HEK293 (cell line): ENCODE data around the gene KIF4A.

ENCODE experiments used
- BCL11A ChIP-seq: fragments of 450-650 bp; formaldehyde crosslinking; IDR thresholded peaks from 2 replicates; pipeline ENCODE4 v1.5.1; 2016; ENCODE audit warnings: low read depth, missing biosample characterization, missing genetic modification characterization
- HOXA7 ChIP-seq: sonication (generic); formaldehyde crosslinking; IDR thresholded peaks from 2 replicates; pipeline ENCODE4 v1.8.1; 2022; ENCODE audit warnings: missing genetic modification reagents, borderline replicate concordance
- HOXD13 ChIP-seq: sonication (generic); formaldehyde crosslinking; IDR thresholded peaks from 2 replicates; pipeline ENCODE4 v1.8.0; 2022; ENCODE audit warnings: missing genetic modification reagents, borderline replicate concordance
- OVOL3 ChIP-seq: fragments of 450-650 bp; formaldehyde crosslinking; IDR thresholded peaks from 2 replicates; pipeline ENCODE4 v1.5.1; 2016; ENCODE audit warnings: missing biosample characterization, missing genetic modification characterization
- SETDB1 ChIP-seq: IDR thresholded peaks from one replicate; pipeline ENCODE4 v1.6.1; 2017; ENCODE audit warnings: mild to moderate bottlenecking, low read length, moderate library complexity, mixed read lengths; ENCODE audit not compliant: insufficient read length
- SP3 ChIP-seq: fragments of 450-650 bp; formaldehyde crosslinking; IDR thresholded peaks from 2 replicates; pipeline ENCODE4 v1.5.1; 2016; ENCODE audit warnings: missing biosample characterization, missing genetic modification characterization
- TRIM28 ChIP-seq: IDR thresholded peaks from 2 replicates; pipeline ENCODE4 v1.6.1; 2011; ENCODE audit warnings: low read length, control low read depth, borderline replicate concordance
- YY1 ChIP-seq: fragments of 450-650 bp; formaldehyde crosslinking; IDR thresholded peaks from 2 replicates; pipeline ENCODE4 v1.5.1; 2018; ENCODE audit warnings: missing biosample characterization, missing genetic modification characterization
- ZBTB8A ChIP-seq: fragments of 450-650 bp; formaldehyde crosslinking; IDR thresholded peaks from 2 replicates; pipeline ENCODE4 v1.5.1; 2016; ENCODE audit warnings: missing biosample characterization, missing genetic modification characterization
- ZFHX2 ChIP-seq: fragments of 450-650 bp; formaldehyde crosslinking; conservative IDR thresholded peaks from 2 replicates; pipeline ENCODE4 v1.5.1; 2016; ENCODE audit warnings: missing biosample characterization, missing genetic modification characterization
- ZFP37 ChIP-seq: fragments of 450-650 bp; formaldehyde crosslinking; IDR thresholded peaks from 2 replicates; pipeline ENCODE4 v1.5.1; 2016; ENCODE audit warnings: missing biosample characterization, missing genetic modification characterization
- ZNF121 ChIP-seq: fragments of 450-650 bp; formaldehyde crosslinking; IDR thresholded peaks from 2 replicates; pipeline ENCODE4 v1.5.1; 2016; ENCODE audit warnings: missing biosample characterization, missing genetic modification characterization
- ZNF175 ChIP-seq: fragments of 450-650 bp; formaldehyde crosslinking; IDR thresholded peaks from 2 replicates; pipeline ENCODE4 v1.5.1; 2016; ENCODE audit warnings: missing biosample characterization, missing genetic modification characterization
- ZNF19 ChIP-seq: fragments of 450-650 bp; formaldehyde crosslinking; IDR thresholded peaks from 2 replicates; pipeline ENCODE4; 2016; ENCODE audit warnings: missing biosample characterization, missing genetic modification characterization, low read depth
- ZNF2 ChIP-seq: fragments of 450-650 bp; formaldehyde crosslinking; IDR thresholded peaks from 2 replicates; pipeline ENCODE4 v1.5.1; 2016; ENCODE audit warnings: missing biosample characterization, missing genetic modification characterization
- ZNF24 ChIP-seq: fragments of 450-650 bp; formaldehyde crosslinking; IDR thresholded peaks from 2 replicates; pipeline ENCODE4 v1.5.1; 2016; ENCODE audit warnings: missing biosample characterization, missing genetic modification characterization
- ZNF335 ChIP-seq: fragments of 450-650 bp; formaldehyde crosslinking; conservative IDR thresholded peaks from 2 replicates; pipeline ENCODE4 v1.5.1; 2016; ENCODE audit warnings: missing biosample characterization, missing genetic modification characterization
- ZNF391 ChIP-seq: fragments of 450-650 bp; formaldehyde crosslinking; IDR thresholded peaks from 2 replicates; pipeline ENCODE4 v1.5.1; 2016; ENCODE audit warnings: low read depth, missing biosample characterization, missing genetic modification characterization, borderline replicate concordance
- ZNF473 ChIP-seq: fragments of 450-650 bp; formaldehyde crosslinking; IDR thresholded peaks from 2 replicates; pipeline ENCODE4 v1.5.1; 2017; ENCODE audit warnings: missing biosample characterization, missing genetic modification characterization
- ZNF521 ChIP-seq: fragments of 450-650 bp; formaldehyde crosslinking; IDR thresholded peaks from 2 replicates; pipeline ENCODE4 v1.5.1; 2017; ENCODE audit warnings: missing biosample characterization, mild to moderate bottlenecking, missing genetic modification characterization
- ZNF549 ChIP-seq: fragments of 450-650 bp; IDR thresholded peaks from 2 replicates; pipeline ENCODE4 v1.5.1; 2018; ENCODE audit warnings: missing biosample characterization, missing genetic modification characterization, mild to moderate bottlenecking, inconsistent platforms, moderate library complexity
- ZNF621 ChIP-seq: fragments of 450-650 bp; formaldehyde crosslinking; IDR thresholded peaks from 2 replicates; pipeline ENCODE4 v1.5.1; 2017; ENCODE audit warnings: missing biosample characterization, missing genetic modification characterization
- ZNF626 ChIP-seq: fragments of 450-650 bp; sonication (Bioruptor Pico); formaldehyde crosslinking; IDR thresholded peaks from 2 replicates; pipeline ENCODE4 v1.5.1; 2018; ENCODE audit warnings: missing biosample characterization, missing genetic modification characterization, inconsistent platforms
- ZNF707 ChIP-seq: fragments of 450-650 bp; formaldehyde crosslinking; IDR thresholded peaks from 2 replicates; pipeline ENCODE4 v1.5.1; 2016; ENCODE audit warnings: missing biosample characterization, missing genetic modification characterization
- ZNF747 ChIP-seq: fragments of 450-650 bp; formaldehyde crosslinking; IDR thresholded peaks from 2 replicates; pipeline ENCODE4 v1.5.1; 2016; ENCODE audit warnings: missing biosample characterization, missing genetic modification characterization
- ZNF791 ChIP-seq: fragments of 450-650 bp; formaldehyde crosslinking; IDR thresholded peaks from 2 replicates; pipeline ENCODE4 v1.5.1; 2016; ENCODE audit warnings: missing biosample characterization, missing genetic modification characterization
- ZNF830 ChIP-seq: fragments of 450-650 bp; IDR thresholded peaks from 2 replicates; pipeline ENCODE4 v1.5.0; 2018; ENCODE audit warnings: missing biosample characterization, missing genetic modification characterization, low read depth, mild to moderate bottlenecking, moderate library complexity
- ZNF837 ChIP-seq: fragments of 450-650 bp; formaldehyde crosslinking; IDR thresholded peaks from 2 replicates; pipeline ENCODE4 v1.5.1; 2016; ENCODE audit warnings: missing biosample characterization, missing genetic modification characterization
- ZSCAN30 ChIP-seq: fragments of 450-650 bp; IDR thresholded peaks from 2 replicates; pipeline ENCODE4 v1.5.1; 2018; ENCODE audit warnings: missing biosample characterization, mild to moderate bottlenecking, missing genetic modification characterization, moderate library complexity
- TF ChIP-seq, protein P1 (sequence below): fragments of 450-650 bp; IDR thresholded peaks from 2 replicates; pipeline ENCODE4 v1.5.1; 2018; ENCODE audit warnings: missing biosample characterization, mild to moderate bottlenecking, missing genetic modification characterization
- TF ChIP-seq, protein P2 (sequence below): fragments of 450-650 bp; formaldehyde crosslinking; IDR thresholded peaks from 2 replicates; pipeline ENCODE4 v1.5.1; 2016; ENCODE audit warnings: missing biosample characterization, missing genetic modification characterization
- TF ChIP-seq, protein P3 (sequence below): fragments of 450-650 bp; formaldehyde crosslinking; IDR thresholded peaks from 2 replicates; pipeline ENCODE4 v1.5.1; 2016; ENCODE audit warnings: missing biosample characterization, missing genetic modification characterization
- TF ChIP-seq, protein P4 (sequence below): fragments of 450-650 bp; formaldehyde crosslinking; IDR thresholded peaks from 2 replicates; pipeline ENCODE4 v1.5.1; 2016; ENCODE audit warnings: missing biosample characterization, missing genetic modification characterization, low read depth
- TF ChIP-seq, protein P5 (sequence below): fragments of 450-650 bp; formaldehyde crosslinking; IDR thresholded peaks from 2 replicates; pipeline ENCODE4 v1.5.1; 2017; ENCODE audit warnings: missing biosample characterization, missing genetic modification characterization
- TF ChIP-seq, protein P6 (sequence below): fragments of 450-650 bp; formaldehyde crosslinking; IDR thresholded peaks from 2 replicates; pipeline ENCODE4 v1.5.1; 2016; ENCODE audit warnings: missing biosample characterization, missing genetic modification characterization

Gene KIF4A

DNA sequence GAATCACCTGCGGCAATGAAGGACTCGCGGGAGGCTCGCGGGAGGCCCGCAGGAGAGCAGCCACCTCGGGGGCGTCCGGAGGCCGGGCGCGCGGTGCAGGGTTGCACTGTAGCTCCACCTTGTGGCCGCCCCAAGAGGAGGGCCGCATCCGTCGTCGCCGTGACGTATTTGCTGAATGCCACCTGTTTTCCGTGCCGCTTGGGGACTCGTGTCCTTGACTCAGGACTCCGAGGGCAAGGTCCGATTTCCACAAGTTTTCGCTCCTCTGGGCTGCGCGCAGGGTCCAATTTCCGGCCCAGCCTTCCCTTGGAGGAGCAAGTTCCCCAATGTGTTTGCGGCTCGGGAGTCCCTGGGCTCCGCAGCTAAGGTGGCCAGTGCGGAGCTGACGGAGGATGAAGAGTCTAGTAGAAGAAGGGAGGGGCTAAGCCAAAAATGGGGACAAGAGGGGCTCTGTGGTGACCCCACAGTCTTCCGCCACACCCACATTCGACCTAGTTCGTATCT, 144.0 kb downstream of the KIF4A start (continued):
- TF ChIP-seq ZNF747 (tag by site-specific recombination): no peak
- TF ChIP-seq ZNF19: no peak
- no peak for TF ChIP-seq ZNF837 (tag by site-specific recombination)
- no peak for TF ChIP-seq HOXA7 (CRISPR knock-in tag)
- TF ChIP-seq HOXD13 (CRISPR knock-in tag): no peak
- TF ChIP-seq, protein P1, sequence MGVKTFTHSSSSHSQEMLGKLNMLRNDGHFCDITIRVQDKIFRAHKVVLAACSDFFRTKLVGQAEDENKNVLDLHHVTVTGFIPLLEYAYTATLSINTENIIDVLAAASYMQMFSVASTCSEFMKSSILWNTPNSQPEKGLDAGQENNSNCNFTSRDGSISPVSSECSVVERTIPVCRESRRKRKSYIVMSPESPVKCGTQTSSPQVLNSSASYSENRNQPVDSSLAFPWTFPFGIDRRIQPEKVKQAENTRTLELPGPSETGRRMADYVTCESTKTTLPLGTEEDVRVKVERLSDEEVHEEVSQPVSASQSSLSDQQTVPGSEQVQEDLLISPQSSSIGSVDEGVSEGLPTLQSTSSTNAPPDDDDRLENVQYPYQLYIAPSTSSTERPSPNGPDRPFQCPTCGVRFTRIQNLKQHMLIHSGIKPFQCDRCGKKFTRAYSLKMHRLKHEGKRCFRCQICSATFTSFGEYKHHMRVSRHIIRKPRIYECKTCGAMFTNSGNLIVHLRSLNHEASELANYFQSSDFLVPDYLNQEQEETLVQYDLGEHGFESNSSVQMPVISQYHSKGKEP (tag by site-specific recombination): no peak
- TF ChIP-seq, protein P2, sequence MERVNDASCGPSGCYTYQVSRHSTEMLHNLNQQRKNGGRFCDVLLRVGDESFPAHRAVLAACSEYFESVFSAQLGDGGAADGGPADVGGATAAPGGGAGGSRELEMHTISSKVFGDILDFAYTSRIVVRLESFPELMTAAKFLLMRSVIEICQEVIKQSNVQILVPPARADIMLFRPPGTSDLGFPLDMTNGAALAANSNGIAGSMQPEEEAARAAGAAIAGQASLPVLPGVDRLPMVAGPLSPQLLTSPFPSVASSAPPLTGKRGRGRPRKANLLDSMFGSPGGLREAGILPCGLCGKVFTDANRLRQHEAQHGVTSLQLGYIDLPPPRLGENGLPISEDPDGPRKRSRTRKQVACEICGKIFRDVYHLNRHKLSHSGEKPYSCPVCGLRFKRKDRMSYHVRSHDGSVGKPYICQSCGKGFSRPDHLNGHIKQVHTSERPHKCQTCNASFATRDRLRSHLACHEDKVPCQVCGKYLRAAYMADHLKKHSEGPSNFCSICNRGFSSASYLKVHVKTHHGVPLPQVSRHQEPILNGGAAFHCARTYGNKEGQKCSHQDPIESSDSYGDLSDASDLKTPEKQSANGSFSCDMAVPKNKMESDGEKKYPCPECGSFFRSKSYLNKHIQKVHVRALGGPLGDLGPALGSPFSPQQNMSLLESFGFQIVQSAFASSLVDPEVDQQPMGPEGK (tag by site-specific recombination): peak; percentile 55
- no peak for TF ChIP-seq ZNF521
- TF ChIP-seq ZNF24 (tag by site-specific recombination): no peak
- no peak for TF ChIP-seq ZNF175 (tag by site-specific recombination)
- TF ChIP-seq YY1 (tag by site-specific recombination): 0 out of 2 replicates have a peak, but pooled peaks have one; percentile 19
- TF ChIP-seq, protein P3, sequence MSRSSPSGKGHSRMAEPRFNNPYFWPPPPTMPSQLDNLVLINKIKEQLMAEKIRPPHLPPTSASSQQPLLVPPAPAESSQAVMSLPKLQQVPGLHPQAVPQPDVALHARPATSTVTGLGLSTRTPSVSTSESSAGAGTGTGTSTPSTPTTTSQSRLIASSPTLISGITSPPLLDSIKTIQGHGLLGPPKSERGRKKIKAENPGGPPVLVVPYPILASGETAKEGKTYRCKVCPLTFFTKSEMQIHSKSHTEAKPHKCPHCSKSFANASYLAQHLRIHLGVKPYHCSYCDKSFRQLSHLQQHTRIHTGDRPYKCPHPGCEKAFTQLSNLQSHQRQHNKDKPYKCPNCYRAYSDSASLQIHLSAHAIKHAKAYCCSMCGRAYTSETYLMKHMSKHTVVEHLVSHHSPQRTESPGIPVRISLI: no peak
- no peak for TF ChIP-seq BCL11A (tag by site-specific recombination)
- TF ChIP-seq, protein P4, sequence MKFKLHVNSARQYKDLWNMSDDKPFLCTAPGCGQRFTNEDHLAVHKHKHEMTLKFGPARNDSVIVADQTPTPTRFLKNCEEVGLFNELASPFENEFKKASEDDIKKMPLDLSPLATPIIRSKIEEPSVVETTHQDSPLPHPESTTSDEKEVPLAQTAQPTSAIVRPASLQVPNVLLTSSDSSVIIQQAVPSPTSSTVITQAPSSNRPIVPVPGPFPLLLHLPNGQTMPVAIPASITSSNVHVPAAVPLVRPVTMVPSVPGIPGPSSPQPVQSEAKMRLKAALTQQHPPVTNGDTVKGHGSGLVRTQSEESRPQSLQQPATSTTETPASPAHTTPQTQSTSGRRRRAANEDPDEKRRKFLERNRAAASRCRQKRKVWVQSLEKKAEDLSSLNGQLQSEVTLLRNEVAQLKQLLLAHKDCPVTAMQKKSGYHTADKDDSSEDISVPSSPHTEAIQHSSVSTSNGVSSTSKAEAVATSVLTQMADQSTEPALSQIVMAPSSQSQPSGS (tag by site-specific recombination): peak; percentile 62
- TF ChIP-seq ZSCAN30 (tag by site-specific recombination): peak; percentile 85
- TF ChIP-seq ZNF121 (tag by site-specific recombination): no peak
- TF ChIP-seq TRIM28: no peak
- 0 out of 2 replicates have a peak, but pooled peaks have one; percentile 58 for TF ChIP-seq ZNF2
- TF ChIP-seq ZNF830 (tag by site-specific recombination): no peak
- no peak for TF ChIP-seq ZNF549 (tag by site-specific recombination)
- no peak for TF ChIP-seq ZNF473 (tag by site-specific recombination)
- TF ChIP-seq, protein P5, sequence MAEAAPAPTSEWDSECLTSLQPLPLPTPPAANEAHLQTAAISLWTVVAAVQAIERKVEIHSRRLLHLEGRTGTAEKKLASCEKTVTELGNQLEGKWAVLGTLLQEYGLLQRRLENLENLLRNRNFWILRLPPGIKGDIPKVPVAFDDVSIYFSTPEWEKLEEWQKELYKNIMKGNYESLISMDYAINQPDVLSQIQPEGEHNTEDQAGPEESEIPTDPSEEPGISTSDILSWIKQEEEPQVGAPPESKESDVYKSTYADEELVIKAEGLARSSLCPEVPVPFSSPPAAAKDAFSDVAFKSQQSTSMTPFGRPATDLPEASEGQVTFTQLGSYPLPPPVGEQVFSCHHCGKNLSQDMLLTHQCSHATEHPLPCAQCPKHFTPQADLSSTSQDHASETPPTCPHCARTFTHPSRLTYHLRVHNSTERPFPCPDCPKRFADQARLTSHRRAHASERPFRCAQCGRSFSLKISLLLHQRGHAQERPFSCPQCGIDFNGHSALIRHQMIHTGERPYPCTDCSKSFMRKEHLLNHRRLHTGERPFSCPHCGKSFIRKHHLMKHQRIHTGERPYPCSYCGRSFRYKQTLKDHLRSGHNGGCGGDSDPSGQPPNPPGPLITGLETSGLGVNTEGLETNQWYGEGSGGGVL (tag by site-specific recombination): no peak
- no peak; the same call in 1 of the 2 replicates for TF ChIP-seq ZNF335 (tag by site-specific recombination)
- TF ChIP-seq ZBTB8A (tag by site-specific recombination): peak; percentile 37; the same call in 1 of the 2 replicates
- no peak for TF ChIP-seq OVOL3 (tag by site-specific recombination)
- TF ChIP-seq, protein P6, sequence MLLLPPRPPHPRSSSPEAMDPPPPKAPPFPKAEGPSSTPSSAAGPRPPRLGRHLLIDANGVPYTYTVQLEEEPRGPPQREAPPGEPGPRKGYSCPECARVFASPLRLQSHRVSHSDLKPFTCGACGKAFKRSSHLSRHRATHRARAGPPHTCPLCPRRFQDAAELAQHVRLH (tag by site-specific recombination): no peak
- no peak for TF ChIP-seq ZNF791
- no peak for TF ChIP-seq ZNF707 (tag by site-specific recombination)
- TF ChIP-seq ZFP37 (tag by site-specific recombination): no peak
- peak; percentile 79 for TF ChIP-seq ZFHX2 (tag by site-specific recombination)
- TF ChIP-seq ZNF621 (tag by site-specific recombination): no peak
- no peak for TF ChIP-seq ZNF391
- TF ChIP-seq ZNF626 (tag by site-specific recombination): no peak
- no peak; the same call in 1 of the 2 replicates for TF ChIP-seq SP3 (tag by site-specific recombination)
- no peak for TF ChIP-seq SETDB1
